ENCODE measurements around the gene C2orf76.
"Not testable (repeated sequence)": the region's sequence is repeated elsewhere in the genome, so short reads cannot be mapped to it uniquely, and the experiment has no call there.

Gene C2orf76

GRCh38 chr2:119377294-119377992 lies 10.8 kb upstream of the C2orf76 start:
- DNase-seq: no peak

- DNase-seq: no peak
These were observed 10.2 kb upstream of the C2orf76 start for GRCh38 chr2:119376810-119377209.

GRCh38 chr2:119376406-119376805 lies 9.8 kb upstream of the C2orf76 start:
- DNase-seq: not testable (repeated sequence)

GRCh38 chr2:119373907-119374745 lies 7.5 kb upstream of the C2orf76 start:
- DNase-seq: not testable (repeated sequence)

GRCh38 chr2:119372778-119373568 lies 6.3 kb upstream of the C2orf76 start:
- DNase-seq: no peak

GRCh38 chr2:119371111-119371510 lies 4.5 kb upstream of the C2orf76 start:
- DNase-seq: no peak

GRCh38 chr2:119369845-119370244 lies 3.2 kb upstream of the C2orf76 start:
- DNase-seq: no peak

- DNase-seq: no peak
These were observed 952 bp upstream of the C2orf76 start for GRCh38 chr2:119367472-119368099.

- DNase-seq: no peak
These were observed 429 bp downstream of the C2orf76 start for GRCh38 chr2:119366161-119366648.

- DNase-seq: no peak
These were observed 1.2 kb downstream of the C2orf76 start for GRCh38 chr2:119365436-119365835.

GRCh38 chr2:119364798-119365197 lies 1.8 kb downstream of the C2orf76 start:
- DNase-seq: no peak

GRCh38 chr2:119360423-119360966 lies 6.1 kb downstream of the C2orf76 start:
- no peak for DNase-seq

GRCh38 chr2:119359774-119360173 lies 6.9 kb downstream of the C2orf76 start:
- no peak for DNase-seq

GRCh38 chr2:119354860-119355259 lies 11.8 kb downstream of the C2orf76 start:
- no peak for DNase-seq

GRCh38 chr2:119352357-119352756 lies 14.3 kb downstream of the C2orf76 start:
- no peak for DNase-seq

- DNase-seq: no peak
These were observed 16.2 kb downstream of the C2orf76 start for GRCh38 chr2:119350311-119350998.

GRCh38 chr2:119349289-119349688 lies 17.3 kb downstream of the C2orf76 start:
- DNase-seq: no peak

- no peak for DNase-seq
These were observed 24.9 kb downstream of the C2orf76 start for GRCh38 chr2:119341684-119342083.

GRCh38 chr2:119339562-119339923 lies 27.1 kb downstream of the C2orf76 start:
- no peak for DNase-seq

GRCh38 chr2:119338826-119339561 lies 27.6 kb downstream of the C2orf76 start:
- DNase-seq: peak; percentile 36

GRCh38 chr2:119338272-119338671 lies 28.4 kb downstream of the C2orf76 start:
- no peak for DNase-seq
